Activated gamma-delta T cell treated with anti-CD3 and anti-CD28 coated beads, Interleukin-2, amount 50 U/mL, for 16 hours (primary cell): ENCODE results near the gene PRKAG2.

Experiments
- DNase-seq: peaks from one replicate; pipeline ENCODE4 v3.0.0-alpha.2; 2020; ENCODE audit warnings: low read depth

The PRKAG2 gene

DNA sequence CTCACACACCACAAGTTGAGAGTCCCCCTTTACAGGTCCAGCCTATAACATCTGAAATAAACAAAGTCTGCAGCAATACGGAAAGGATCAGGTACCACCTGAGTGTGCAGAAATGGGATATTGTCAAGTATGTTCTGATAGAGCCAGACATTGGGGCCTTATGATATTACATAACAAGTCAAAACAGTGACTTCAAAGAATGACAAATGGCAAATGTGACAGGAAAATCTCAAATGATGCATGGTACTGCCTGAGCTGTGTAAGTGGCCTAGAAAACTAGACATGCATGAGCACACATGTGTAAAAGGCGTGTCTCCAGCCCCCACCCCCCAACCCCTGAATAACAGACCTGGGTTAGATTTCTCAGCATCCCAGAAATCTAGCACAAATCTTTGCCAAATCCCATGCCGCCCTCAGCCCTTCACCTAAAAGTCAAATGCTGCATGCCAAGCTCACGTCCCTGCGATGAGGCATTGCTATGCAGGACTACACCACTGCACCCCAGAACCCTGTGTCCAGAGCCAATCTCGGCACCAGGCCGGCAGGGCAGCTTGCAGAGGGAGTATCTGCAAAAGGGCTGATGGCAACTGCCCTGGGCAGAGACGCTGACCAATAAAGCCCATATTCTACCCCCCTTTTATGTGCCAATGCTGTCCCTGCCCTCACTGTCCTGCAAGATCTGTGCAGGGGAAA, 58.8 kb downstream of the PRKAG2 start:
- DNase-seq, result no peak

DNA sequence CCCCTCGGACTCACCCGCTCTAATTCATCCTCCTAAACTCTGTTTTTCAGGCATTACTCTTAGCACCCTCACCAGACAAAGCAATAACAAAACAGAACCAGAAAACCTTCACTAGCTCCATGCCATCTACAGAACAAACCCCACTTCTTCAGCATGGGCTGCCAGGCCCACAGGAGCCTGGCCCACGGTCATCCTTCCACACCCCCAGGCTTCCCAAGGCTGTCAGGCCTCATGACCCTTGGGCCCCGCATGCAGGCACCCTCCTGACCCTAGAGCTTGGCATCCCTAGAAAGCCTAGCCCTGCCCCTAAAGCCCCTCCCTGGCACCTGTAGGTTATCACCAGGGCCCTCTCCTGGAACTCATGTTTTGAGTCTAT, 59.6 kb downstream of the PRKAG2 start:
- DNase-seq, result no peak

DNA sequence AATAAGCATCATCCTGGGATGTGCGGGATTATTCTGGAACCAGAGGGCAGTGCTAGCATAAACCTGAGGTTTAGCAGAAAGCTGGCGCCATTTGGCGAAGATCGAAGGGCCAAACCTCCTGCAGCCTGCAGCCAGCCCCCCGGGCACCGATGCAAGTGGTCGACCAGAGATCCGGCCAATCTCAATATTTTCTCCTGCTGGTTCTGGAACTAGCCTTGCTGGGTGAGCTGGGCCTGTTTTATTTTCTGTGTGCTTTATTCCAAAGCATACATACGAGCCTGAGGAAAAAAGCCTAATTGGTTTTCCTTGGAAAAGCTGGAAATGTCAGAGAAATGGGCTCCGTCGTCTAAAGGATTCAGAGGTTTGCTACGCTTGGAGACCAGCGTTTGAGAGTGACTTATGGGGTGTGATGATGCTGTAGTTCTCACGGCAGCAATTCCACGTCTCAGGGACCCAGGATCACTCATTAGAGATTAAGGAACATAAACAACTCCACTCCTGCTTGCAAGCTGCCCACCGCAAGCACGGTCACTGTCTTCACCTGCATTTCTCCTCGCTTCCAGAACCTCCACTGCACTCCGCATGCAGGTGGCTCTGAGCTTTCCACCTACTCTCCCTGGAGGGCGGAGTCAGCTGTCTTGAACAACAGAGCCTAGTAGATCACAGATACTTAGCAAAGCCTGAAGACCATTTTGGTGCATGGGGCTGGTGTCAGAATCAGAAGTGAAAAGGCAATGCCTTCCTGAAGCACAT, 60.2 kb downstream of the PRKAG2 start:
- DNase-seq, result no peak

DNA sequence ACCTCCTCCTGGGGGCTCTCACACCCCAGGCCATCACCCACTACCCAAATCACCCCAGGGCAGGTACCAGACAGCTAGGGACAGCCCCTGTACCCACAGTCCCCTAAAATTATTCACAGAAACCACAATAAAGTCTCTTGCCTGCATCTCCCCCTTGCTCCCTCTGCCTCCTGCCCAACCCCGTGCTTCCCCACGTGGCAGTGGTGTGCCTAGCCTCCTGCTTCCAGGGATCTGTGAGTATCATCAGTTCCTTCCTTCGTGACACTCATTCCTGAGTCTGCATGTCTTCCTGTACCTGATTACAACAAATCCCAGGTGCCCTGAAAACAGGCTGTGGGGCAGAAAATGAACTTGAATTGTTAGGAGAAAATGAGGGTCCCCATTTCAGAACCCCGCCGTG, 61.5 kb downstream of the PRKAG2 start:
- DNase-seq, result no peak

GRCh38 chr7:151814400-151815009, 62.4 kb downstream of the PRKAG2 start:
- DNase-seq, result no peak

DNA sequence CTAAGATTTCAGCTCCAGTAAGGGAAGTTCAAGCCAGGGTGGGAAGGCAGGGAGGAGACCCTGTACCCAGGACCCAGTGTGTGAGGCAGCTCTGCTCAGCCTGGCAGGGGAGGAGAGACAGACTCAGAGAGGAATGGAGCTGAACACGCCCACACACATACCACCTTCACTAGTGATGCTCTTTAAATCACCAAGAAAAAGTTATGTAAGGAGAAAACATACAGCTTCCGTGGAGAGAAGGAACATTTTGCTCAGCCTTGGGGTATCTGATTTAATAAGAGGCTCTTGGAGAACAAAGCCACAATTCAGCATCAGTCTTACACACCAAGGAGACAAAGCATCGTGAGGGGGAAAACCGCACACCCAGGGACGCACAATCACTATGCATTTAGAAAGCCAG, 62.9 kb downstream of the PRKAG2 start:
- no peak for DNase-seq

GRCh38 chr7:151813445-151813844, 63.5 kb downstream of the PRKAG2 start:
- DNase-seq, result no peak

DNA sequence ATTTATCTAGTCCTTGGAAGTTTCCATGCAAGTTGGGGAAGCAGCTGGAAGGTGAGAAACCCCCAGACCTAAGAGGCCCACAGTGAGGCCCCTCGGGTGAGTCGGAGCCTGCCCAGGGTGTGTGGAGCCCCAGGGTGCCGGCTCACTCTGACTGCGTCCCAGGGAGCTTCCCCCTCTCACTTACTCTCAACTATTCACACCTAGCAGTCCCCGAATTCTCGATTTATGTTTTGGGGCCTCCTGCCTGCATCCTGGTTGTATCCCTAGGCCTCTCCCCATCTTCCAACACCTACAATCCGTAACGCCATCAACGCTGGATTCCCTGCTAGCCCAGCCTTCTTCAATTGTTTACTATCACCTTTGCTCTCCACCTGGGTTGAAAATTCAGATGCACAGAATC, 63.9 kb downstream of the PRKAG2 start:
- DNase-seq, result no peak

GRCh38 chr7:151810441-151811232, 66.3 kb downstream of the PRKAG2 start:
- no peak for DNase-seq

DNA sequence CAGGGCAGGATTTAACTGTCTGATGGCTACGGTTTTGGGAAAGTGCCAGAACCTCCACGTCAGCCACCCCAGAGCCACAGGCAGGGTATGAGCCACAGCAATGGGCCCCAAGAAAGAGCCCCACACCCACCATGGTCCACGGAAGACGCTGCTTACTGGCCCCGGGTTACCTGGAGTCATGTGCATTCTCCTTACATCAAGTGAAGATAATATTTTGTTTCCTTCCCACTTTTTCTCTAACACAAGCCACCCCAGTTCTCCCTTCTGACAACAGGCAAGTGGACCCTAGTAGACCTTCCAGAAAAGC, 67.1 kb downstream of the PRKAG2 start:
- no peak for DNase-seq

GRCh38 chr7:151809146-151809863, 67.6 kb downstream of the PRKAG2 start:
- no peak for DNase-seq

GRCh38 chr7:151808400-151809145, 68.3 kb downstream of the PRKAG2 start:
- DNase-seq, result no peak

DNA sequence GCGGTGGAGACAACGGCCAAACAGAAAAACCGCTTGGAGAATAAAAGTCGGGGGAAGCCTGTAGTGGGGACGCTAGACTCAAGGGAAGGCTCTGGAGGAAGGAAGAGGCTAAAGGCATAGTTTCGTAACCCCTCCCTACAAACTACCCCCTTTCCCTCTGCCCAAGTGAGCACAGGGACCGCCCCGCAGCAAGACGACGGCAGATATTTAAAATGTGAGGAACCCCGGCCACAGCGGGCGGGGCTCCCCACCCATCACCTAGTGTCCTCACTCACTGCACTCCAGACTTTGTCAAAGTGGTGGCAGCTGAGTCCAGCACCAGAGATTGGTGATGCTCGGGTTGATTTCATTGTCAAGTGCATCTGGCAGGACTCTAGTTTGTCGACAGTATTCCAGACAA, 69.1 kb downstream of the PRKAG2 start:
- no peak for DNase-seq

- DNase-seq, result no peak
Observed at GRCh38 chr7:151806952-151807775, 69.8 kb downstream of the PRKAG2 start.

DNA sequence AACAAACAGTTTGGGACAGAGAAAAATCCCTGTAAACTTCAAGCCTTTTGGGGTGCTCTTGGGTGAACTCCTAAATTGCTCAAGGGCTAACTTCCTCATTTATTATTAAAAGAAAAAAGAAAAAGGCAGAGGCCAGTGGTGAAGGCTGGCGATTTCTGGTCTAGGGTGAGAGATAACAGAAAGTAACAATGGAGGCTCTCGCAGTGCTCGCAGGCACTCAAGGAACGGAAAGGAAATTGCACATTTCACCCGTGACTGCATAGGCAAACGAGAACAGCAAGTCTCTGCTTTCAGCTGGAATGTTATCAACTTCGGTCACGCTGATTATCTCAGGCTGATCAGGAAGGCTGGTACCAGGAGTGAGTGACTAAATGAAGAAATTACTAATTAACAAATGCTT, 70.7 kb downstream of the PRKAG2 start:
- no peak for DNase-seq

DNA sequence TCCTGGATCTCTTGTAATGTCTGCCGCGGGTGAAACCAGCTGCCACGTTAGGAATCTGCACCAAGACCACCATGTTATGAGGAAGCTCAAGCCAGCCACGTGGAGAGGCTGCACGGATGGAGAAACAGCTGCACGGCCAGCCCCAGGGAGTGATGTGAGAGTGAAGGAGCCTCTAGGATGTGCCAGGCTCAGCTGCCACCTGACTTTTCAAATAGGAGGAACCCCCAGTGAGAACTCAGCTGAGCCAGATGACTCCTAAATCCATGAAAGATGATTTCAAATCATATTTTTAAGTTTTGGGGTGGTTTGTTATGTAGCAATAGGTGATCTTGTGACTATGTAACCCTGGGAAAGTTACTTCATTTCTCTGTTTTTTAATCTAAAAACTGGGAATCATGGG, 71.7 kb downstream of the PRKAG2 start:
- no peak for DNase-seq

GRCh38 chr7:151804756-151805155, 72.2 kb downstream of the PRKAG2 start:
- no peak for DNase-seq

DNA sequence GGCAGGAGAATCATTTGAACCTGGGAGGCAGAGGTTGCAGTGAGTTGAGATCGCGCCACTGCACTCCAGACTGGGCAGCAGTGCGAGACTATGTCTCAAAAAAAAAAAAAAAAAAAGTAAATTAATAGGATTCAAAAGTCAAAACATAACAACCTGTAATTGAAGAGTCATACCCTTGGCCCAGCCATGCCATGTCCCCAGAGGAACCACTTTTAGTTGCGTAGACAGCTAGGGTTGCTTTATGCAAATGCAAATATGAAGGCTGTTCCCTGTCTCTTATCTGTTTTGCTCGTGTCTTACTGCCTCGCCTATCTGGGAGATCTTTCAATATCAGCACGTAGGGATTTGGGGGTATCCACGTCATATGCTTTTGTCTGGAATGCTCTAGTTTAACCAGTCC, 73.1 kb downstream of the PRKAG2 start:
- DNase-seq, result no peak

DNA sequence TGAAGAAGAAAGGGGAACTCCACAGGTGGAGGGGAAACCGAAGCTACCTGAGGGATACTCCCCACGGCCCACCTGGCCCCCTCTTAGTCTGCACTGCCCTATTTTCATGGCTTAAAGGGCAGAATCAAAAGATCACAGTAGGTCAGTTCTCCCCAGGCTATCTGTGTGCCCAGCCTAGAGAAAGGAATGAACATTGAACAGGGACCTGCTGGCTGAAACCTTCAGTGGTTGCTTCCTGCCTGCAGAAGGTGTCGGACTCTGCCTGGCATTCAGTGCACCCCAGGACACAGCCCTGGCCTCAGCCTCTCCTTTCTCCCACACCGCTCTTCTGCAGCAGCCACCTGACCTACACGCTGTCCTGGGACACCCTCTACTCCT, 74.5 kb downstream of the PRKAG2 start:
- no peak for DNase-seq

DNA sequence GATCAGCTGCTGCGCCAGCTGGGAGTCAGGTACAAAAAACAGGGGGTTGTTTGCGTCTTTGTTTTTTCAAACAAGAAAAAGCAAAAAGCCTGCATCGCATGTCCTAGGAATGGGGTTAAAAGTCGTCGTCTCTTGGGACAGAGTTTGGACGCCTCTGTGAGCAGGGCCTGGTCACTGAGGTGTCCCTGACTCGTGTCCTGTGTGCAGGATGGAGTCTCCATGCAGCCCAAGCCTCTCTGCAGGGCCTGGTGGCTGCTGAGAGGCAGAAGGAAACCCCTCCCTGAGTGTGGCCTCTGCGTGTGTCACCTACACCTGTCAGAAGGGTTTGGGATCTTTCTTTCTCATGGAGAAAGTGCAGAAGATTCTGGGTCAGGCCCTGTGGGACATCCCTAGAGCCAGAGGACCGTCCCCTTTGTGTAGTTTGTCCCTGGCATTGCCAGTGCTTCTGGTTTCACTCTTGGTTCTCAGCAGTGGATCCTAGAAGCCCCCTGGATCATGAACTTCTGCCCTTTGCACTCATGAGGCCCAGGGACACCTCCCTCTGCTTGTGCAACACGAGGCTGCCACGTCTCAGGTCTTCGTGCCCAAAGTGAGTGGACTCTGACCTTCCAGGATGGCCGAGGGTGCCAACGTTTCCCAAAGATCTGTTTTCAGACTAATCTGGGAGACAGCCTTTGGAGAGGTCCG, 75.0 kb downstream of the PRKAG2 start:
- DNase-seq, result no peak
